Urothelium cell line (cell line): ENCODE data around the gene LRRFIP1.
"Not testable (repeated sequence)": the region's sequence is repeated elsewhere in the genome, so short reads cannot be mapped to it uniquely, and the experiment has no call there.

Experiments
- DNase-seq: peaks from one replicate; pipeline ENCODE4 v3.0.0; 2011; ENCODE audit warnings: low spot score, mixed read lengths
- FAIRE-seq: peaks from 2 replicates; lab custom pipeline; 2011; peaks lifted over from hg19 to GRCh38; lab: Jason Lieb, UNC

LRRFIP1 gene

GRCh38 chr2:237742191-237742590 lies 114.8 kb downstream of the LRRFIP1 start:
- FAIRE-seq (no peak), DNase-seq (no peak)

- DNase-seq, result no peak
- FAIRE-seq, result no peak
Observed at GRCh38 chr2:237742614-237743013, 115.2 kb downstream of the LRRFIP1 start.

- DNase-seq, result no peak
- no peak for FAIRE-seq
Observed at GRCh38 chr2:237743024-237743423, 115.6 kb downstream of the LRRFIP1 start.

GRCh38 chr2:237743561-237744269 lies 116.3 kb downstream of the LRRFIP1 start:
- DNase-seq, result no peak
- peak; percentile 23 for FAIRE-seq

- DNase-seq (no peak), FAIRE-seq (no peak)
Observed at GRCh38 chr2:237744270-237744612, 116.9 kb downstream of the LRRFIP1 start.

- FAIRE-seq (peak; percentile 9), DNase-seq (peak; percentile 84)
Observed at GRCh38 chr2:237744613-237745249, 117.3 kb downstream of the LRRFIP1 start.

- FAIRE-seq (no peak), DNase-seq (no peak)
Observed at GRCh38 chr2:237745250-237745613, 117.8 kb downstream of the LRRFIP1 start.

GRCh38 chr2:237746302-237747080 lies 119.1 kb downstream of the LRRFIP1 start:
- no peak for DNase-seq
- no peak for FAIRE-seq

- no peak for DNase-seq
- no peak for FAIRE-seq
Observed at GRCh38 chr2:237747189-237747588, 119.8 kb downstream of the LRRFIP1 start.

GRCh38 chr2:237749002-237749401 lies 121.6 kb downstream of the LRRFIP1 start:
- FAIRE-seq, result no peak
- DNase-seq, result no peak

- no peak for DNase-seq
- FAIRE-seq, result no peak
Observed at GRCh38 chr2:237749961-237750360, 122.6 kb downstream of the LRRFIP1 start.

GRCh38 chr2:237750441-237750840 lies 123.1 kb downstream of the LRRFIP1 start:
- DNase-seq, FAIRE-seq: not testable (repeated sequence)

GRCh38 chr2:237752761-237753165 lies 125.4 kb downstream of the LRRFIP1 start:
- DNase-seq, result no peak
- FAIRE-seq, result no peak

GRCh38 chr2:237754182-237754581 lies 126.8 kb downstream of the LRRFIP1 start:
- DNase-seq (no peak), FAIRE-seq (no peak)

GRCh38 chr2:237754626-237755248 lies 127.3 kb downstream of the LRRFIP1 start:
- FAIRE-seq, result no peak
- DNase-seq, result no peak

- DNase-seq (no peak), FAIRE-seq (no peak)
Observed at GRCh38 chr2:237757616-237758015, 130.2 kb downstream of the LRRFIP1 start.

GRCh38 chr2:237758185-237758584 lies 130.8 kb downstream of the LRRFIP1 start:
- DNase-seq (no peak), FAIRE-seq (no peak)

GRCh38 chr2:237759176-237759575 lies 131.8 kb downstream of the LRRFIP1 start:
- FAIRE-seq, result no peak
- DNase-seq, result no peak

GRCh38 chr2:237760506-237761502 lies 133.4 kb downstream of the LRRFIP1 start:
- DNase-seq (no peak), FAIRE-seq (no peak)
